ENCODE data around the gene CMYA5.

Gene CMYA5

GRCh38 chr5:79727451-79728355 is 38.1 kb downstream of the CMYA5 start:
- TF ChIP-seq CSDC2 (CRISPR knock-in tag; IDR thresholded peaks at IDR 0.05) (no peak), RARB (CRISPR knock-in tag; IDR thresholded peaks at IDR 0.05) (no peak), BACH2 (CRISPR knock-in tag; IDR thresholded peaks at IDR 0.05; ENCODE audit: borderline replicate concordance) (no peak), ZFP3 (CRISPR knock-in tag; IDR thresholded peaks at IDR 0.05) (no peak), GLIS3 (CRISPR knock-in tag; IDR thresholded peaks at IDR 0.05) (no peak), ZNF565 (CRISPR knock-in tag; conservative IDR thresholded peaks at IDR 0.05; ENCODE audit: low read depth) (no peak), TCF4 (CRISPR knock-in tag; IDR thresholded peaks at IDR 0.05; ENCODE audit: borderline replicate concordance) (no peak), PATZ1 (CRISPR knock-in tag; IDR thresholded peaks at IDR 0.05; ENCODE audit: borderline replicate concordance) (no peak), TOX (CRISPR knock-in tag; IDR thresholded peaks at IDR 0.05; ENCODE audit: borderline replicate concordance) (no peak), OSR1 (CRISPR knock-in tag; IDR thresholded peaks at IDR 0.05) (no peak), TSHZ2 (CRISPR knock-in tag; IDR thresholded peaks at IDR 0.05) (no peak)
- ATAC-seq = no peak

- ATAC-seq = no peak
- TF ChIP-seq ZC3H10 (CRISPR knock-in tag; IDR thresholded peaks at IDR 0.05) (no peak), ZNF70 (CRISPR knock-in tag; IDR thresholded peaks at IDR 0.05) (no peak), CSRNP3 (CRISPR knock-in tag; IDR thresholded peaks at IDR 0.05) (no peak), CREB5 (CRISPR knock-in tag; IDR thresholded peaks at IDR 0.05; ENCODE audit: low read depth) (no peak), PPARA (CRISPR knock-in tag; IDR thresholded peaks at IDR 0.05; ENCODE audit: borderline replicate concordance) (no peak), TOX (CRISPR knock-in tag; IDR thresholded peaks at IDR 0.05; ENCODE audit: borderline replicate concordance) (no peak), ESRRG (CRISPR knock-in tag; IDR thresholded peaks at IDR 0.05) (no peak), ZNF8 (CRISPR knock-in tag; IDR thresholded peaks at IDR 0.05) (no peak), RARB (CRISPR knock-in tag; IDR thresholded peaks at IDR 0.05) (no peak), GLIS3 (CRISPR knock-in tag; IDR thresholded peaks at IDR 0.05) (no peak), BACH2 (CRISPR knock-in tag; IDR thresholded peaks at IDR 0.05; ENCODE audit: borderline replicate concordance) (no peak)
Measured at GRCh38 chr5:79728396-79728795, 38.8 kb downstream of the CMYA5 start.

- TF ChIP-seq ZFP3 (CRISPR knock-in tag; IDR thresholded peaks at IDR 0.05) = no peak
- no peak for TF ChIP-seq ZNF8 (CRISPR knock-in tag; IDR thresholded peaks at IDR 0.05)
- no peak for TF ChIP-seq CSDC2 (CRISPR knock-in tag; IDR thresholded peaks at IDR 0.05)
- TF ChIP-seq BACH2 (CRISPR knock-in tag; IDR thresholded peaks at IDR 0.05; ENCODE audit: borderline replicate concordance) = no peak
- TF ChIP-seq OSR1 (CRISPR knock-in tag; IDR thresholded peaks at IDR 0.05) = no peak
- no peak for ATAC-seq
Measured at GRCh38 chr5:79729679-79730078, 40.0 kb downstream of the CMYA5 start.

- no peak for ATAC-seq
- TF ChIP-seq ZFP30 (CRISPR knock-in tag; IDR thresholded peaks at IDR 0.05) (no peak), TOX (CRISPR knock-in tag; IDR thresholded peaks at IDR 0.05; ENCODE audit: borderline replicate concordance) (no peak), ESRRG (CRISPR knock-in tag; IDR thresholded peaks at IDR 0.05) (no peak), CSRNP3 (CRISPR knock-in tag; IDR thresholded peaks at IDR 0.05) (no peak), ZFP3 (CRISPR knock-in tag; IDR thresholded peaks at IDR 0.05) (no peak), RARB (CRISPR knock-in tag; IDR thresholded peaks at IDR 0.05) (no peak), CSDC2 (CRISPR knock-in tag; IDR thresholded peaks at IDR 0.05) (no peak), POU6F1 (CRISPR knock-in tag; IDR thresholded peaks at IDR 0.05; ENCODE audit: borderline replicate concordance, low read depth) (no peak), PPARA (CRISPR knock-in tag; IDR thresholded peaks at IDR 0.05; ENCODE audit: borderline replicate concordance) (no peak)
Measured at GRCh38 chr5:79730564-79730963, 40.9 kb downstream of the CMYA5 start.
